Measurements from ENCODE around the gene EXT2.

Gene EXT2

GRCh38 chr11:44095506-44096359 lies at the start of gene EXT2:
EXT2 (plus strand) TSS chr11:44095678; CDS start chr11:44107713, 12,035 bp downstream.
- peak; percentile 59 for DNase-seq

GRCh38 chr11:44046182-44046581 lies 49.3 kb upstream of the EXT2 start:
- DNase-seq = no peak

- no peak for DNase-seq
These were observed 48.2 kb upstream of the EXT2 start for GRCh38 chr11:44047298-44047697.

GRCh38 chr11:44047931-44048431 lies 47.5 kb upstream of the EXT2 start, which contains the start of gene ACCSL:
ACCSL (plus strand) TSS chr11:44047981; CDS start chr11:44048037, 56 bp downstream.
- DNase-seq = no peak

- no peak for DNase-seq
These were observed 45.6 kb upstream of the EXT2 start for GRCh38 chr11:44049832-44050231.

GRCh38 chr11:44051171-44051570 lies 44.3 kb upstream of the EXT2 start:
- no peak for DNase-seq

- DNase-seq = no peak
These were observed 38.1 kb upstream of the EXT2 start for GRCh38 chr11:44057340-44057739.

- no peak for DNase-seq
These were observed 37.2 kb upstream of the EXT2 start for GRCh38 chr11:44058275-44058674.

GRCh38 chr11:44065161-44065661 lies 30.3 kb upstream of the EXT2 start:
- no peak for DNase-seq

GRCh38 chr11:44065841-44066731 lies 29.4 kb upstream of the EXT2 start, which contains the start of gene ACCS:
ACCS (plus strand) TSS chr11:44066270; CDS start chr11:44067628, 1,358 bp downstream.
- DNase-seq = peak; percentile 89

- peak; percentile 10 for DNase-seq
These were observed 28.7 kb upstream of the EXT2 start for GRCh38 chr11:44066732-44067141.

GRCh38 chr11:44067266-44067665 lies 28.2 kb upstream of the EXT2 start:
- DNase-seq = no peak

- no peak for DNase-seq
These were observed 27.3 kb upstream of the EXT2 start for GRCh38 chr11:44068180-44068579.

GRCh38 chr11:44071157-44071556 lies 24.3 kb upstream of the EXT2 start:
- no peak for DNase-seq

- DNase-seq = no peak
These were observed 22.5 kb upstream of the EXT2 start for GRCh38 chr11:44072757-44073658.

GRCh38 chr11:44078794-44079193 lies 16.7 kb upstream of the EXT2 start:
- no peak for DNase-seq

- DNase-seq = no peak
These were observed 16.1 kb upstream of the EXT2 start for GRCh38 chr11:44079376-44079775.

GRCh38 chr11:44080951-44081350 lies 14.5 kb upstream of the EXT2 start:
- DNase-seq = no peak

GRCh38 chr11:44082645-44083044 lies 12.8 kb upstream of the EXT2 start:
- DNase-seq = no peak

GRCh38 chr11:44083433-44083832 lies 12.0 kb upstream of the EXT2 start:
- DNase-seq = no peak

- DNase-seq = no peak
These were observed 11.6 kb upstream of the EXT2 start for GRCh38 chr11:44083906-44084305.

GRCh38 chr11:44085330-44085729 lies 10.1 kb upstream of the EXT2 start:
- DNase-seq = no peak

Measured in amniotic stem cell (primary cell).